SIG-M5 treated with dmso at 0.1 percent for 504 hours (cell line): ENCODE data around the gene MAST4.

Experiments
- DNase-seq: peaks from one replicate; lab custom pipeline; 2025; ENCODE audit not compliant: unreplicated experiment; lab: John Stamatoyannopoulos, UW

Gene MAST4

GRCh38 chr5:67144183-67144639, 548.0 kb downstream of the MAST4 start:
- no peak for DNase-seq

- peak; percentile 88 for DNase-seq
Measured at GRCh38 chr5:67146574-67146973, 550.4 kb downstream of the MAST4 start.

GRCh38 chr5:67146981-67147380, 550.8 kb downstream of the MAST4 start:
- no peak for DNase-seq

GRCh38 chr5:67147760-67148159, 551.6 kb downstream of the MAST4 start:
- DNase-seq = no peak

- DNase-seq = no peak
Measured at GRCh38 chr5:67149057-67149950, 553.1 kb downstream of the MAST4 start.

GRCh38 chr5:67149951-67150523, 553.8 kb downstream of the MAST4 start:
- no peak for DNase-seq

- DNase-seq = no peak
Measured at GRCh38 chr5:67152400-67152799, 556.2 kb downstream of the MAST4 start.

GRCh38 chr5:67153292-67153691, 557.1 kb downstream of the MAST4 start:
- no peak for DNase-seq

GRCh38 chr5:67154556-67155206, 558.5 kb downstream of the MAST4 start:
- DNase-seq = no peak

GRCh38 chr5:67156976-67157583, 560.9 kb downstream of the MAST4 start:
- DNase-seq = peak; percentile 21

GRCh38 chr5:67160272-67160671, 564.1 kb downstream of the MAST4 start:
- no peak for DNase-seq

GRCh38 chr5:67160985-67161384, 564.8 kb downstream of the MAST4 start:
- DNase-seq = peak; percentile 34

- no peak for DNase-seq
Measured at GRCh38 chr5:67161767-67162166, 565.6 kb downstream of the MAST4 start.

GRCh38 chr5:67163231-67163756, 567.1 kb downstream of the MAST4 start:
- DNase-seq = no peak

- DNase-seq = no peak
Measured at GRCh38 chr5:67163863-67164595, 567.8 kb downstream of the MAST4 start.

- no peak for DNase-seq
Measured at GRCh38 chr5:67164856-67165525, 568.8 kb downstream of the MAST4 start.

GRCh38 chr5:67165526-67166459, 569.6 kb downstream of the MAST4 start:
- DNase-seq = no peak

- DNase-seq = no peak
Measured at GRCh38 chr5:67166460-67167285, 570.5 kb downstream of the MAST4 start.
